Left ventricle myocardium inferior (tissue), 1 donor: ENCODE measurements around the gene TENT5C. TPM values are rescaled to one million over a fixed set of nuclear protein-coding genes. Genes with fewer than 3 reads are reported as not detected.

ENCODE experiments used
- DNase-seq: peaks from one replicate; pipeline ENCODE4 v3.0.0-alpha.2; 2020
- H3K27ac ChIP-seq: fragments of 200-600 bp; replicated peaks from 2 replicates; pipeline ENCODE4 v1.8.0; 2021
- H3K27me3 ChIP-seq: fragments of 200-600 bp; 2 replicates; pipeline ENCODE4 v1.8.0; 2021; ENCODE audit warnings: low read depth
- H3K36me3 ChIP-seq: fragments of 200-600 bp; 2 replicates; pipeline ENCODE4 v1.8.0; 2021
- H3K4me1 ChIP-seq: fragments of 200-600 bp; 2 replicates; pipeline ENCODE4 v1.8.0; 2021
- H3K4me3 ChIP-seq: fragments of 200-600 bp; 2 replicates; pipeline ENCODE4 v1.8.0; 2021; ENCODE audit warnings: mild to moderate bottlenecking, moderate library complexity
- H3K9me3 ChIP-seq: fragments of 200-600 bp; replicated peaks from 2 replicates; pipeline ENCODE4 v1.8.0; 2021
- CTCF ChIP-seq: fragments of 200-600 bp; IDR thresholded peaks from 2 replicates; pipeline ENCODE4 v1.8.0; 2021; ENCODE audit warnings: antibody characterized with exemption, mild to moderate bottlenecking, borderline replicate concordance
- intact Hi-C: fragments of 100-400 bp; cut with micrococcal nuclease; formaldehyde crosslinking; loops from one replicate; pipeline ENCODE4 v1.11.0; 2022
- total RNA-seq: library from RNA; stranded (reverse); fragmentation: NEBNext Ultra II Directional; extraction: Animal tissue kit (Norgen Biotek cat#: 25700); gene quantifications from one replicate; pipeline ENCODE4 v1.2.1, GENCODE V29; 2021
- donor health status: DM: no; HTN: yes; CAD: no; lungs with severe emphysema.

The TENT5C gene
- total RNA-seq, 1 donor from 2014 or later = 14.9 TPM

GRCh38 chr1:117586747-117587498 lies 18.9 kb upstream of the TENT5C start:
- Histone ChIP-seq H3K27me3 (no peaks in the 10 kb centered on the region), H3K4me1 (no peaks in the 10 kb centered on the region), H3K36me3 (no peaks in the 10 kb centered on the region), H3K4me3 (no peak overlapping the region), H3K27ac (no peak overlapping the region), H3K9me3 (no peaks in the 10 kb centered on the region)
- TF ChIP-seq CTCF = no peak
- intact Hi-C loops = no loop called here
- no peak for DNase-seq

- TF ChIP-seq CTCF = no peak
- intact Hi-C loops = no loop called here
- H3K36me3 ChIP-seq = no peaks in the 10 kb centered on the region
Measured at GRCh38 chr1:117587499-117588356, 18.1 kb upstream of the TENT5C start.

GRCh38 chr1:117589544-117589943 lies 16.3 kb upstream of the TENT5C start:
- Histone ChIP-seq H3K4me3 (no peak overlapping the region), H3K27me3 (no peaks in the 10 kb centered on the region), H3K4me1 (peaks cover 7% of the 10 kb centered on the region), H3K27ac (no peak overlapping the region), H3K36me3 (no peaks in the 10 kb centered on the region), H3K9me3 (no peaks in the 10 kb centered on the region)
- no peak for DNase-seq
- TF ChIP-seq CTCF = no peak
- intact Hi-C loops = no loop called here

More at GRCh38 chr1:117587499-117588356, 18.1 kb upstream of the TENT5C start:
- no peak overlapping the region for H3K4me3 ChIP-seq
- no peaks in the 10 kb centered on the region for H3K27me3 ChIP-seq
- no peak for DNase-seq
- H3K27ac ChIP-seq = no peak overlapping the region
- H3K4me1 ChIP-seq = no peaks in the 10 kb centered on the region
- no peaks in the 10 kb centered on the region for H3K9me3 ChIP-seq

GRCh38 chr1:117590273-117590925 lies 15.4 kb upstream of the TENT5C start:
- TF ChIP-seq CTCF = no peak
- Histone ChIP-seq H3K4me3 (no peak overlapping the region), H3K36me3 (no peaks in the 10 kb centered on the region), H3K9me3 (no peaks in the 10 kb centered on the region), H3K4me1 (peaks cover 10% of the 10 kb centered on the region), H3K27ac (no peak overlapping the region), H3K27me3 (no peaks in the 10 kb centered on the region)
- intact Hi-C loops = no loop called here
- DNase-seq = no peak

- Histone ChIP-seq H3K4me1 (peaks cover 10% of the 10 kb centered on the region), H3K27ac (no peak overlapping the region), H3K36me3 (no peaks in the 10 kb centered on the region), H3K27me3 (no peaks in the 10 kb centered on the region), H3K4me3 (no peak overlapping the region), H3K9me3 (no peaks in the 10 kb centered on the region)
- intact Hi-C loops = no loop called here
- no peak for TF ChIP-seq CTCF
- DNase-seq = no peak
Measured at GRCh38 chr1:117591252-117591651, 14.6 kb upstream of the TENT5C start.
